NCI-H128 (cell line): Measurements from ENCODE around the gene FBXL7.

Experiments
- DNase-seq: peaks from one replicate; lab custom pipeline; 2025; ENCODE audit not compliant: unreplicated experiment; lab: John Stamatoyannopoulos, UW

Gene FBXL7

DNA sequence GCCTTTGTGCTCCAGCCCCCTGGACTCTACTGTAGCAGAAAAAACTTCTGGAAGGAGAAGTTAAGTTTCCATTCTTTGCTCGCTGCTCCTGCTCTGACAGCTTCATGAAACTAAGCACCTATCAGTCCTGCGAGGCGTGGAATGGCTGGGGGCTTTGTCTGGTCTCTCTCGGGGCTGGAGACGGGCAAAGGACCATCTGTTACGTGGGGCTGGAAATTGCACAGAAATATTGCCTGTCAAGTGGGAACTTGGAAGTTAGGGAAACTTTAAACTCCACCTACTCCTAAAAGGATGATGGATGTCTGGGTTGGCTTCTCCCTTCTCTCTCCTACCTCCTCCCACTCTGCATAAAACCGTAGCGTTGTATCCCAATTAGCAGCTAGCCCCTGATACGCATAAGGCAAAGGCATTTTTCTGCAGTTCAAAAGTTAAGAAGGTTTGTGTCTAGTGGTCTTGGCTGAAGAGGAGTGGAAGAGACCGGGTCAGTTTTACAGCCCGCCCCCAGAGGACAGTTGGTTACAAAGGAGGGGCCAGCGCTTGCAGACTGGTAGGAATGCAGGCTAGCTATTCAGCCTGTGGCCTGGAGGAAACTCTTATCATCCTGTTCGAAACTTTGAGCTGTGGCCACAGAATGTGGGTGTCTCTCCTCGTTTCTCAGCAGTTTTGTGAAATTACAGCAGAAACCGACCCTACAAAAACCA is 1.3 kb downstream of the FBXL7 start:
- DNase-seq = no peak

DNA sequence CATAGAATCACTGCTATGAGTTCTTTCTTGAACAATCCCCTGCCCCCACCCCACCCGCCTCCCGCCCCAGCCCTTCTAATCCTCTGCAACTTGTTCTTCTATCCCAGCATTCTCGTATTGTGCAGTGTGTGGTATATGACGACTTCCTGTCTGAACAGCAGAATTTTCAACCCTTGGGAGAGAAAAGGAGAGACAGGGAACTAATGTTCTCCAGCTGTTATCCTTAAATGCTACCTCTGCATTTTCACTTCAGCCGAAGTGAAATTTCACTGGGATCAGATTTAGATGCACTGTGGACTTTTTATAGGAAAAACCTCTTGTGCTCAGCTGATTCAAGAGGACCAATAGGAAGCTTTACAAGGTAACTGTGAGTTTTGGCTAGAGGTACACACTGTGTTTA is 2.2 kb downstream of the FBXL7 start:
- DNase-seq = no peak

GRCh38 chr5:15506146-15506545 is 6.2 kb downstream of the FBXL7 start:
- no peak for DNase-seq

DNA sequence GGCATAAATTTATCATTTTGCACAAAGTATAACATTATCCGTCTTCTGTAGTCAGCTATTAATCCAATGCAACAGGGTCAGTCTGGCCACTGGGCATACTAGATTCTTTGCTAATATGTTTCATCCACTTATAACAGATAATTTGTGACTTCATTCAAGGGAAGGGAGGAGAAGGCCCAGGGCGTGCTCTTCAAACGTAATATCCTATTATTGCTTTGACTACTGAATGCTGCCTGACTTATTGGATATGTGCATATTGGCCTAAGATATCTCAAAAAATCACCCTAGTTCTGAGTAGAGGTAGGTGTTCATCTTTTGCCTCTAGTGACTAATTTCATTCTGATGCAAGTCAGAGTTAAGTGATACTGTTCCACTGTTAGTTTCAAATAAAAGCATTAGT is 6.9 kb downstream of the FBXL7 start:
- DNase-seq = no peak

DNA sequence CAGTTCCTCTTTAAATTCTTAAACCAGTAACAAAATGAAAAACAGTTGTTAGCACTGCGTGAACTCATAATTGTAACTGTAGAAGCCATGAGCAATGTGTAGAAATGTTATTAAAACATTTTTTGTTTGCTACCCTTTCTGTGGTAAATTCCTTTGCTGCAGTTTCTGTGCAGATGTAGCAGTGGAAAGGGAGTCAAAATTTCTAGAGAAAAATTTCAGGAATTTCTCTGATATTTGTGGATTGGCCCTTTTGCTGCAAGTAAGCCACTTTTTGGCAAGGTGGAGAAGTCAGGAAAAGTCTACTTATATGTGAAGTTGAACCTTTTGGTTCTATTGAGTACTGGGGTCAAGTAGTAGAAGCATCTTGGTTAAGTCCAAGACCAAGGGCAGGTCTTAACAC is 10.1 kb downstream of the FBXL7 start:
- no peak for DNase-seq

DNA sequence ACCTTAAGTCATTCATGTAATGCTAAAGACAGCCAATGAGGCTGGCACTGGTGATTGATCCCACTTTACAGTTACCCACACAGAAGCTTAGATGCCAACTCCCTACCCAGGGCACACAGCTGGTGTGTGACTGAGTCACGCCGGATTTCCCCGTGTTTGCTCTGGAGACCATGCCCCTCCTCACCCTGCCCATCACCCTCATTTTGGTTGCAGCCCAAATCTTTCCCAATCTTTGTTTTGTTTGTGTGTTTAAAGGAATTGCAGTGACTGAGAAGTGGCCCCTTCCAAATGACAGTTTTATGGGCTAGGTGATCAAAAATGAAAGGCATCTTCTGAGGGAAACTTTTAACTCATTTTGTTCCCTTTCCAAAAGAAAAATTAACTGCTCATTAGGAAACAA is 10.9 kb downstream of the FBXL7 start:
- no peak for DNase-seq

DNA sequence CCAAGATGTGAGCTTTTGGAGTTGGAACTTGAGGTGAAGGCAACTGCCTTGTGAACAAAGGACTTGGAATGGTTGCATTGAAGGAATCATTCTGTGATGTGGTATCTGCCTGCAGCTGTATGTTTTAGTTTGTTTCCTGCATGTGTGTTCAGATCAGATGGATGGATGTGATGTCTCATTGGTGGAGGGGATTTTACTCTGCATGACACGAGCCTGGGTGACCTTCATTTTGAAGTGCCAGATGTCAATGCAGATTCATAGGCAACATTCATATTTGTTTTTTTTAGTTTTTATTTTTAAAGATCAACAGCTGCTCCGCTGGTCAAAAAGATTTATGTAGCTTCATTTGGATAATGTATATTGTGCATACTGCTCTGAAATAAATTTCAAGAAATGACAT is 13.5 kb downstream of the FBXL7 start:
- DNase-seq = no peak

DNA sequence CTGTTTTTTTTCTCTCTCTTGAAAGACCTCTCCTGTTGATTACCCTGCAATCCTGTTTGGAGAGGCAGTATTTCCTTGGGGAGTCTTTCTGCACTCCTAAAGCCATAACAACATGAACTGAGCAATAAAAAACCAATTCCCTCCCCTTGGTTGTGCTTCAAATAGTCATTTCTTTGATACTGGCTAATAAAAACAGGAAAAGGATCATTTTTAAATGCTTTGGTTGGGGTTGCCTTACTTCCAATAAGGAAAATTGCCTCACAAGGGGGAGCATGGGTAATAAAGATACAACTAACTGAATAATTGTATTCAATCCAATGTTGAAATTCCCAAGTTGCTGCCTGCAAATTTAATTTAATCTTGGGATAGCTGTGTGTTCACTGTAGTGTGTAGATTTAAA is 13.9 kb downstream of the FBXL7 start:
- DNase-seq = no peak

DNA sequence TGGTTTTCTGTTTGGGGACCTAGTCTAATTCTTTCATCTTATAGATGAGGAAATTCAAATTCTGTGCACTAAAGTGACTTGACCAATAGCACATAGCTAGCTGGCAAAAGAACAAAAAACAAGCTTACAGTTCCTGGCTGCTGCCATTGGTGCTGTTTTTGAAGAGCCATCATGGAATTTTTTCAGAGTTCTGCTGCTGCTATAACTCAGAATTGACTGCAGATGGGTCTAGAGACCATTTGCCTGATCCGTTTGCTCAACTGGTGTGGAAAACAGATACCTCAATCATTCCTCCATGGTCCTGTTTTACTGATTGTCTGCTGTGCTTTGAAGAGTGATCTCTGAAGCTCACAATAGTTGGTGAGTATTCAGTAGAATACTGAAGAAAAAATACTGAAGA is 15.2 kb downstream of the FBXL7 start:
- DNase-seq = no peak

DNA sequence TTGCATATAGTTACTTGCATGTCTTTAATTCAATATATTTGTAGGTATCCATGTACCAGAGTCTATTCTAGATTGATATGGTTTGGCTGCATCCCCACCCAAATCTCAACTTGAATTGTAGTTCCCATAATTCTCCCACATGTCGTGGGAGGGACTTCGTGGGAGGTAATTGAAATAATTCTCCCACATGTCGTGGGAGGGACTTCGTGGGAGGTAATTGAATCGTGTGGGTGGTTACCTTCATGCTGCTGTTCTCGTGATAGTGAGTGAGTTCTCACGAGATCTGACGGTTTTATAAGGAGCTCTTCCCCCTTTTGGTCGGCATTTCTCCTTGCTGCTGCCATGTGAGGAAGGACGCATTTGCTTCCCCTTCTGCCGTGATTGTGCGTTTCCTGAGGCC is 16.5 kb downstream of the FBXL7 start:
- no peak for DNase-seq

GRCh38 chr5:15518786-15519185 is 18.8 kb downstream of the FBXL7 start:
- no peak for DNase-seq

DNA sequence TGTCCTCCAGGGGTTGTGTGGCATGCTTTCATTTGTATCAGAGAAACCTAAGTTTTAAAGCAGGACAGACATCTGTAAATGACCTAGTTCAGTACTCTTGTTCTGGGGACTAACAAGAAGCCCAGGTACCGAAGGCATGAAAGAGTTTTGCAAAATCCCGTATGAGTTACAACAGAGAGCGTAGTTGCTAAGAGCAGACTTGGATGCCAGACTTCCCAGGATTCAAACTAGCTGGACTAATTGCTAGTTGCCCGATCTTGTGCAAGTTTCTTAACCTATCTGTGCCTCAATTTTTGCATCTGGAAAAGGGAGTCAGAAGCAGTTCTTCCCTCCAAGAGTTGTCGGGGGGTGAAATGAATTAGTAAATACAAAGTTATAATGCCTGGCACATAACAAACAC is 20.9 kb downstream of the FBXL7 start:
- DNase-seq = no peak

DNA sequence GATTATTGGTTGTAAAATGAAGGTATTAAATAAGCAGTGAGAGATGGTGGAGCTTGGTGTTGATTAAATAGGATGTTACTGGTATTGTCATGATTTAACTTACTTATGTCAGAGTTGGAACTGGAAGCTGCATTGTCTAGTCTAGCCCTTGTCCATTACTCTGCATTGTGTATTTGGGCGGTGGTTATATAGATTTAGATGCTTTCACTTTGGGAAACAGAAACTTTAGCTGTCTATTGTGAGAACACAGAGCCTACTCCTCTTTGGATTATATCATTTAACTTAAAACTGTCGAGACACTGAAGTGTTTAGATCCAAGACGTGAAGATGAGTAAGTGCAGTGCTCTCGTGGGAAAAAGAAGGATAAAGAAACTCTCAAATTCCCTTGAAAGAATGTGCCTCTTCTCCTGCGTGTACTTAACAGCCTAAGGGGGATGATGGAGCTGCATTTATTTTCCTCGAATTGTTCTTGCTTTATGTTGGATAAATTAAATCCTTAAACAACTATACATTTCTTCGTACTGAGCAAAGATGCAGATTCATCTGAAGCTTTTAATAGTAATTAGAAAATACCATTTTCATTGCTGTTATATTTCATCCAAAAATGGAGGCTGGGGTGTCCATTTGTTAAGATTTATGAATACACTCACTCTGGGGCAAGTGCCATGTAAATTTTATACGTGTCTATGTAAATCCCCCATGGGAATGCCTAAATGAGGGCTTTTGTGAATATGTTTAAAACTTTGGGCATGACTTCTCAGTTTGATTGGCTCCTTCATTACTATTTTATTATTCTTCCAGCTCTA is 21.6 kb downstream of the FBXL7 start:
- no peak for DNase-seq

DNA sequence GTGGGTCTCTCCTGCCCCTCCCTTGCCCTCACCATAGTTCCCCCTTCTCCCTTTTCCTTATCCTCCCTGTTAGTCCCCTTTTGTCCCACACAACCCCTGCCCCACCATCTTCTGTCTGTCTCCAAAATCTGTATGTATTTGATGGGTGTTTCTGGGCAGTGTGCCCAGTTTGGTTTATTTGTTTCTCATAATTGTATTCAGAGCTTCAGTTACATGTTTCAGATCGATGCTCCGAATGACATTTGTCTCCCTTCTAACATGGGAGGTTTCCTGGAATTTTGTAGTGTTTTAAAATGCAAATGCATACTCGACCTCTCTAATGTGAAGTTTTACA is 22.2 kb downstream of the FBXL7 start:
- no peak for DNase-seq

DNA sequence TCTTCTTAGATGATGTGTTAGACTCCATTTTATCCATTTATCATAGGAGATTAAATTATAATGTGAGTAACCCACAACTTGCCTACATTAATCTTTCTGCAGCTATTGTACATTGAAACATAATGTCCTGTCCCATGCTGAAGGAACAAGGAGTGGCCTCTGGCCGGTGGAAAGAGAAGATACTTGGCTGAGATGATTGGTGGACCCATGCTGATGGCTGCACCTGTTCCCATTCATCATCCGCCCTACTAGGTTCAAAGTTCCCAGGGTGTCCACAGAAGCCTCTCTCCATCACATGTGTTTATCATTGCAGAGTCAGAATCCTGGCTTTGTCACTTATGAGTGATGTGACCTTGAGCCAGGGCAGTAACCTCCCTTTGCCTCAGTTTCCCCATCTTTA is 24.7 kb downstream of the FBXL7 start:
- DNase-seq = no peak

GRCh38 chr5:15525703-15526275 is 25.8 kb downstream of the FBXL7 start:
- DNase-seq = no peak

GRCh38 chr5:15526413-15526812 is 26.4 kb downstream of the FBXL7 start:
- DNase-seq = no peak

DNA sequence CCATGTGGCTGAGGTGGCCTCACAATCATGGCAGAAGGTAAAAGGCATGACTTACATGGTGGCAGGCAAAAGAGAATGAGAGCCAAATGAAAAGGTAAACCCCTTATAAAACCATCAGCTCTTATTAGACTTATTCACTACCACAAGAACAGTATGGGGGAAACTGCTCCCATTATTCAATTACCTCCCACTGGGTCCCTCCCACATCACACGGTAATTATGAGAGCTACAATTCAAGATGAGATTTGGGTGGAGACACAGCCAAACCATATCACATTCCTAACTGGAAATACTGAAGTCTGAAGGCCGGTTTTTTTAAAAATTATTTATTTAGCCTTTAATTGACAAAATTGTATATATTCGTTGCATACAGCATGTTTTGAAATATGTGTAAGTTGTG is 28.5 kb downstream of the FBXL7 start:
- DNase-seq = no peak

- no peak for DNase-seq
Measured at GRCh38 chr5:15529013-15529412, 29.0 kb downstream of the FBXL7 start.

DNA sequence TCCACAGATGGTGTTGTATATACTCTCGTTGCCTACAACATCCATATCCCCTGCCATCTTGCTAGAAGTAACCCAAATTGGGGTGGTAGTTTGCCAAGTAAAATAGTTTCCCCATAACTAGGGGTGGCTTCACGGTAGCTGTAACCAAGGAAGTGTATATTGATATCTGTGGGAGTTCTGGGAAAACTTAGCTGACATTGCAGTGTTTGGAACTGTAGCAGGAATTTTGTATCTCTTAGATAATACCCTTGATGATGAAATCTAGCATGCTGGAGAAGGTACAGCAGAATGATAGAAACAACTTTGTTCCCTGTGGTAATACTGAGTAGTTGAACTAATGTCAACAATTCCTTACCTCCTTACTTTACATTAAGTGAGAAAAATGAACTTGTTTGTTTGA is 29.8 kb downstream of the FBXL7 start:
- DNase-seq = no peak

- no peak for DNase-seq
Measured at GRCh38 chr5:15533129-15533893, 33.3 kb downstream of the FBXL7 start.

- no peak for DNase-seq
Measured at GRCh38 chr5:15535938-15536337, 36.0 kb downstream of the FBXL7 start.
